H9 (cell line): Measurements from ENCODE around the gene WIPF1. TPM values are rescaled to one million over a fixed set of nuclear protein-coding genes. Genes with fewer than 3 reads are reported as not detected.

Source experiments
- DNase-seq: peaks from one replicate; pipeline ENCODE4 v3.0.0-alpha.2; 2017
- H2AFZ ChIP-seq: one replicate; pipeline ENCODE4 v1.6.1; 2013; ENCODE audit warnings: mild to moderate bottlenecking, low read length, control low read depth, moderate library complexity
- H2AK5ac ChIP-seq: 2 replicates; pipeline ENCODE4 v1.6.1; 2013; ENCODE audit warnings: low read length, control low read depth, mixed read lengths; ENCODE audit not compliant: insufficient read length
- H2BK120ac ChIP-seq: one replicate; pipeline ENCODE4 v1.6.1; 2013; ENCODE audit warnings: low read depth, mild to moderate bottlenecking, low read length, control low read depth, inconsistent platforms; ENCODE audit not compliant: poor library complexity, severe bottlenecking
- H2BK12ac ChIP-seq: 2 replicates; pipeline ENCODE4 v1.6.1; 2013; ENCODE audit warnings: low read length, control low read depth, mixed read lengths, low read depth; ENCODE audit not compliant: insufficient read length
- H2BK15ac ChIP-seq: 2 replicates; pipeline ENCODE4 v1.6.1; 2013; ENCODE audit warnings: low read depth, low read length, control low read depth
- H2BK20ac ChIP-seq: one replicate; pipeline ENCODE4 v1.6.1; 2013; ENCODE audit warnings: low read depth, mild to moderate bottlenecking, low read length, control low read depth, inconsistent platforms; ENCODE audit not compliant: poor library complexity, severe bottlenecking
- H2BK5ac ChIP-seq: 2 replicates; pipeline ENCODE4 v1.6.1; 2013; ENCODE audit warnings: low read length, control low read depth, mixed read lengths; ENCODE audit not compliant: insufficient read length
- H3K14ac ChIP-seq: 2 replicates; pipeline ENCODE4 v1.6.1; 2013; ENCODE audit warnings: low read length, control low read depth; ENCODE audit not compliant: insufficient read depth
- H3K18ac ChIP-seq: 2 replicates; pipeline ENCODE4 v1.6.1; 2013; ENCODE audit warnings: low read depth, mild to moderate bottlenecking, mixed read lengths, low read length, control low read depth; ENCODE audit not compliant: insufficient read length
- H3K23ac ChIP-seq: 2 replicates; pipeline ENCODE4 v1.6.1; 2013; ENCODE audit warnings: low read length, control low read depth, mixed read lengths, low read depth; ENCODE audit not compliant: insufficient read length
- H3K23me2 ChIP-seq: 2 replicates; pipeline ENCODE4 v1.6.1; 2013; ENCODE audit warnings: low read depth, mild to moderate bottlenecking, mixed read lengths, low read length, control low read depth; ENCODE audit not compliant: insufficient read length, poor library complexity, severe bottlenecking
- H3K27ac ChIP-seq: 2 replicates; pipeline ENCODE4 v1.5.1; 2013; ENCODE audit warnings: low read length, control low read depth, mixed read lengths, low read depth; ENCODE audit not compliant: insufficient read length
- H3K27me3 ChIP-seq: 2 replicates; pipeline ENCODE4 v1.6.1; 2013; ENCODE audit warnings: low read length, control low read depth, inconsistent platforms; ENCODE audit not compliant: insufficient read depth
- H3K4ac ChIP-seq: 2 replicates; pipeline ENCODE4 v1.6.1; 2013; ENCODE audit warnings: low read depth, mild to moderate bottlenecking, control low read depth, inconsistent platforms, low read length, moderate library complexity
- H3K4me1 ChIP-seq: 2 replicates; pipeline ENCODE4 v1.6.1; 2013; ENCODE audit warnings: low read length, control low read depth, inconsistent platforms; ENCODE audit not compliant: insufficient read depth
- H3K4me2 ChIP-seq: 2 replicates; pipeline ENCODE4 v1.6.1; 2013; ENCODE audit warnings: low read length, control low read depth, mixed read lengths; ENCODE audit not compliant: insufficient read length, insufficient read depth
- H3K56ac ChIP-seq: 2 replicates; pipeline ENCODE4 v1.6.1; 2013; ENCODE audit warnings: low read depth, mild to moderate bottlenecking, mixed read lengths, low read length, control low read depth; ENCODE audit not compliant: insufficient read length
- H3K79me1 ChIP-seq: 2 replicates; pipeline ENCODE4 v1.6.1; 2013; ENCODE audit warnings: low read depth, mild to moderate bottlenecking, moderate library complexity, low read length, control low read depth, inconsistent platforms; ENCODE audit not compliant: insufficient read depth, poor library complexity, severe bottlenecking
- H3K79me2 ChIP-seq: 2 replicates; pipeline ENCODE4 v1.6.1; 2013; ENCODE audit warnings: low read length, control low read depth, inconsistent platforms; ENCODE audit not compliant: insufficient read depth
- H3K9ac ChIP-seq: 2 replicates; pipeline ENCODE4 v1.6.1; 2013; ENCODE audit warnings: low read length, control low read depth, mixed read lengths; ENCODE audit not compliant: insufficient read length; ENCODE audit errors: extremely low read depth
- H3K9me3 ChIP-seq: one replicate; pipeline ENCODE4 v1.6.1; 2013; ENCODE audit warnings: low read depth, low read length, inconsistent platforms; ENCODE audit not compliant: control insufficient read depth
- H3T11ph ChIP-seq: one replicate; pipeline ENCODE4 v1.6.1; 2013; ENCODE audit warnings: mild to moderate bottlenecking, low read length, control low read depth, inconsistent platforms
- H4K20me1 ChIP-seq: one replicate; pipeline ENCODE4 v1.6.1; 2013; ENCODE audit not compliant: control insufficient read depth, insufficient read length, insufficient read depth
- H4K5ac ChIP-seq: 2 replicates; pipeline ENCODE4 v1.6.1; 2013; ENCODE audit warnings: low read depth, mild to moderate bottlenecking, mixed read lengths, low read length, control low read depth; ENCODE audit not compliant: insufficient read length
- H4K8ac ChIP-seq: replicated peaks from 2 replicates; pipeline ENCODE4 v1.6.1; 2013; ENCODE audit warnings: low read length, control low read depth, mixed read lengths, low read depth; ENCODE audit not compliant: insufficient read length
- H4K91ac ChIP-seq: 2 replicates; pipeline ENCODE4 v1.6.1; 2013; ENCODE audit warnings: low read depth, mild to moderate bottlenecking, moderate library complexity, mixed read lengths, low read length, control low read depth; ENCODE audit not compliant: insufficient read length
- H3K27ac Mint-ChIP-seq, 3 experiments: 2 replicates in 2 of 3; 3 replicates in 1 of 3; pipeline ENCODE4 v1.8.0; 2020 to 2021; ENCODE audit warnings: mixed read lengths in 3 of 3, mild to moderate bottlenecking in 1 of 3, moderate library complexity in 1 of 3
- H3K27me3 Mint-ChIP-seq: 2 replicates; pipeline ENCODE4 v1.8.0; 2021; ENCODE audit warnings: low read depth, mild to moderate bottlenecking, moderate library complexity, mixed read lengths
- H3K36me3 Mint-ChIP-seq, 3 experiments: 2 replicates in 2 of 3; 3 replicates in 1 of 3; pipeline ENCODE4 v1.8.0; 2020 to 2021; ENCODE audit warnings: low read depth in 3 of 3, mixed read lengths in 3 of 3; ENCODE audit not compliant: insufficient read depth in 1 of 3
- H3K4me1 Mint-ChIP-seq, 2 experiments: 2 replicates each; pipeline ENCODE4 v1.8.0; 2020; ENCODE audit warnings: mixed read lengths in 2 of 2
- H3K4me3 Mint-ChIP-seq, 2 experiments: 2 replicates in 1 of 2; 3 replicates in 1 of 2; pipeline ENCODE4 v1.8.0; 2020 to 2021; ENCODE audit warnings: mild to moderate bottlenecking in 2 of 2, mixed read lengths in 2 of 2, moderate library complexity in 1 of 2
- H3K9me3 Mint-ChIP-seq, 2 experiments: 2 replicates in 1 of 2; 3 replicates in 1 of 2; pipeline ENCODE4 v1.8.0; 2020; ENCODE audit warnings: mild to moderate bottlenecking in 2 of 2, mixed read lengths in 2 of 2, moderate library complexity in 1 of 2
- CTCF ChIP-seq: fragments of 200-600 bp; sonication (generic); conservative IDR thresholded peaks from 3 replicates; pipeline ENCODE4 v1.8.0; 2021; ENCODE audit warnings: antibody characterized with exemption, mild to moderate bottlenecking
- WGBS: extraction: QIAGEN DNeasy Blood & Tissue Kit; methylation state at CpG from one replicate; pipeline ENCODE4 v1.1.7; 2013; ENCODE audit warnings: missing lambda C conversion rate, low lambda C conversion rate, mixed read lengths; ENCODE audit not compliant: insufficient read length; ENCODE audit errors: extremely low coverage; 5-methylcytosine and 5-hydroxymethylcytosine counted together
- total RNA-seq: library from RNA; stranded (reverse); gene quantifications from 2 replicates; pipeline ENCODE4 v1.2.1, GENCODE V29; 2021

WIPF1 gene
- total RNA-seq, 1 experiment from 2014 or later: 5.1 TPM

- Histone ChIP-seq H3K27me3 (no peaks in the 10 kb centered on the region), H3K79me2 (no peaks in the 10 kb centered on the region), H3T11ph (no peak overlapping the region), H3K18ac (no peak overlapping the region), H3K23me2 (no peaks in the 10 kb centered on the region), H2BK15ac (no peak overlapping the region), H4K91ac (no peak overlapping the region), H2BK20ac (no peak overlapping the region), H3K4me2 (no peak overlapping the region), H4K20me1 (no peaks in the 10 kb centered on the region), H3K4me1 (peaks cover 3% of the 10 kb centered on the region; the same call in 1 of the 2 replicates), H3K9me3 (no peaks in the 10 kb centered on the region), H3K14ac (no peak overlapping the region), H4K5ac (no peak overlapping the region), H3K4ac (no peak overlapping the region), H3K23ac (no peak overlapping the region), H3K56ac (no peak overlapping the region), H2AK5ac (no peak overlapping the region), H2BK120ac (no peak overlapping the region), H3K9ac (no peak overlapping the region), H2BK12ac (no peak overlapping the region), H4K8ac (no peak overlapping the region), H3K79me1 (no peaks in the 10 kb centered on the region), H2BK5ac (no peak overlapping the region), H2AFZ (no peak overlapping the region), H3K27ac (no peak overlapping the region)
- H3K4me1 Mint-ChIP-seq: peaks cover 3 to 6% of the 10 kb centered on the region in 2 experiments; a peak in 3 of 4 replicates
- H3K36me3 Mint-ChIP-seq: no peaks in the 10 kb centered on the region
- no CpG with 5 or more reads among the region's 3 CpGs for WGBS
- no peak for TF ChIP-seq CTCF
- no peak for DNase-seq
- H3K9me3 Mint-ChIP-seq: no peaks in the 10 kb centered on the region
- H3K27me3 Mint-ChIP-seq: no peaks in the 10 kb centered on the region
- no peak overlapping the region for H3K4me3 Mint-ChIP-seq
- H3K27ac Mint-ChIP-seq: no peak overlapping the region
Measured at GRCh38 chr2:174635776-174636404, 38.3 kb upstream of the WIPF1 start.
